HG02571 (cell line): ENCODE measurements around the gene EPHB6.

Experiments
- ATAC-seq: cut with Tn5 transposase; IDR thresholded peaks from one replicate; pipeline ENCODE4 v1.9.1; 2021; ENCODE audit warnings: mild to moderate bottlenecking, moderate library complexity; ENCODE audit not compliant: unreplicated experiment

Gene EPHB6

DNA sequence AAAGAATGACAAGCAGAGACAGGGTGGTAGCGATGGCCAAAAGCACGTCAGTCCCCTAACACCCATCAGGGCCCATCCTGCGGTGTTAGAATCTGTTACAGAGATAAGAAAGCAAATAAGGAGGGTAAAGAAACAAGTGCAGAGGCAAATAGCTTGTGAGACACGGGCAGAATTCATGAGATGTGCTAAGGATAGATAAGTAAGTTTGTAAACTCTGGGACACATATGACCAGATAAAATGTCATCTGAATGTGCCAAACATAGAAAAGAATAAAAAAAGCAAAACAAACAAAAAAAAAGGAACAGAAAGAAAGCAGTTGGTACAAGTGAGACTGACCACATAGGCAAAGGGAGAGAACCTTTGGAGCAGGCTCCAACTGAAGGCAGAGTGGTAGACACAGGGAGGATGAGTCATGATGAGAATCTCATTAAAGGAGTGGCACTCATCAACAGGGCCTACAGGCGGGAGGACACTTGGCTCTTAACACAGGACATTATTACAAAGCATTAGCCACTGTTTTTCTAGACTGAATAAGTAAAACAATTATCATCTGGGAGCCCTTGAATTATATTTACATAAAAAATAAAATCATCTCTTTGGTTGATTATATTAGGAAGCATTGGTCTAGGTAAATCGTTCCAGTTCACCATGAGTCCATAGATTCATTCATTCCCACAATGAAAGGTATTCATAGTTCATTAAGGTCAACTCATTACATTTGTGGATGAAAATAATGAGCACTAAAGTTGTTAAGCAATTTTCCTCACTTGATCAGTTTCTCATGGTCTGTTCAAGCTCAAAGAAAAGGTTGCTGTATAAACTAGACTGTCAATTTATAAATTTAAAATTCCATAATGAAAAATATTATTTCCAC, 21.5 kb upstream of the EPHB6 start:
- peak; percentile 74 for ATAC-seq

DNA sequence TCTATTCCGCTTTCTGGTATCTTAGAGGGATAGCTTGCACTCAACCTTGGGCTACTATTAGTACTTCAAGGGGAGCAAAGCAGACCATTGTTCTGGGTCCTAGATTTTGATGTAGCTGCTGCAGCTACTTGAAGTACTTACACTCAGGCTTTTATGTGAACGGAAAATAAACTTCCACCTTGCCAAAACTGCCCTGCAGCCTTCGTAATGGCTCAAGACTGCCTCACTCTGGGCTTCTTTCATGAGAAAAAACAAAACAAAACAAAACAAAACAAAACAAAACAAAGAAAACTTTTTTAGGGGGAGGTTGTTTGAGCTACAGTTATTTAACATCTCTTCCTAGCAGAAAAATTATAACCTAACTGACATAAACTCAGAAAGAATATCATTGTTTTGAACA, 19.4 kb upstream of the EPHB6 start:
- no peak for ATAC-seq

DNA sequence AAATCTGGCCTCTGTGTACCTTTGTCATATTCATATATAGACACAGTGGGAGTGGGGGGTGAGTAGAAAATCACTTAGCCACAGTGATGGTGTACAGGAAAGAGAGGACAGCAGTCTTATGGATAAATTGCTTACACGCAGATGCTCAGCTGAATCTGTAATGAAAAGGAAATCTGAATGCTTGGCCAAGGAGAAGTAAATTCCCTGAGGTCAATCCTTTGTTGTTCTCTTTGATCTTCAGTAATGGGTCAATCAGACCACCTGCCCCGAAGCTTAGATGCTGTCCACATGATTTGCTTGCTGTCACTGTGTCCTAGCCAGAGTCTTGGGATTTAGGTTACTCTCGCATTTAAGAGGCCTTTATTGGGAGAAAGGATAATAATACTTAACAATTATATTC, 18.4 kb upstream of the EPHB6 start:
- ATAC-seq: no peak

DNA sequence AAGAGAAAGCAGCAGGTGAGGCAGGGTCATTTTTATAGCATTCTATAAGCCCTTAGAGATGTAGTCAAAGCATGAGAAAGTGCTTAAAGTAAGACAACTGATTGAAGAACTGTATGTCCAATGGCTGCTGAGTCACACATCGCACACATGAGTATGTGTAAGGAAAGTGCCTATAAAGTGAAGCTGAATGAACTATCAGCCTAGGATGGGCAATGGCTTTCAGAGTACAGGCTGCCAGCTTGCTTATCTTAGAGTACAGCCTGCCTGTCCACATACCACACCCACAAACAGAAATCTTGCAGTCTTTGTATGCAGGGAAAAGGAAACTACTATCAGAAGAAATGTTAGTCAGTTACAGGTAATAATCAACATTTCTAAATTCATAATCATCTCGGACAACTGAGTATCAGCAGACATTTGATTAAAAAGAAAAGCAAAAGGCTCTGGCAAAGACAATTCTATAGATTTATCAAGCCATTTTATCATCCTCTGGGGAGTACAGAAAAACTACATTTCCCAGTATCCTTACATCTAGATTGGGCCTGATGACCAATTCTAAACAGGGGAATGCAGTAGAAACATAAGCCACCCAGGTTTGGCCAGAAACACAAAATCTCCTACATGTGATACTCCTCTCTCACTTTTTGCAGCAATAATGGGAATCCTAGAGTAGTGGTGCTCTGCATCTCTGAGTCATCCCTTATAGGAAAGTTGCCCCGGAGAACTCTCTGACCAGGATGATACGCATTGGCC, 16.2 kb upstream of the EPHB6 start:
- ATAC-seq: no peak

DNA sequence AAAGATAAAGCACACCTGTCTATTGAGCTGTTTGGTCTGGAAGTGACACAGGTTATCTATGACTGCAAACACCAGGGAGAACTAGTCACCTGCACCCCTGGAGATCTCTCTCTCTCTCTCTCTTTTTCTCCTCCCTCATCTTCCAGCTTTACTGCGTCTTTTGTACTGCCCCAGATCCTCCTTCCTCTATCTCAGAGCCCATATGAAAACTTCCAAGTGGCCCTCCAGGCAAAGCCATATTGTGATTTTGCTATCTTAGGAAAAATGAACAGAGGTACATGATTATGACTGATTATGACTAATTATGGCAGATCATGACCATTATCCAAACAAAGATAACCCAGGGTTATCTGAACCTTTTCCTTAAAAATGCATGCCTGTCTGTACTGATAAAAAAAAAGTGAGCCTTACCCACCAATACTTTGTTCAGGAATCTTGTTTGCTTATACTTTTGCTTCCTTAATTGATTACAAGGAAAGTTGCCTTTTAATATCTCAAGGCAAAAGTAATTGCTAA, 12.6 kb upstream of the EPHB6 start:
- no peak for ATAC-seq

DNA sequence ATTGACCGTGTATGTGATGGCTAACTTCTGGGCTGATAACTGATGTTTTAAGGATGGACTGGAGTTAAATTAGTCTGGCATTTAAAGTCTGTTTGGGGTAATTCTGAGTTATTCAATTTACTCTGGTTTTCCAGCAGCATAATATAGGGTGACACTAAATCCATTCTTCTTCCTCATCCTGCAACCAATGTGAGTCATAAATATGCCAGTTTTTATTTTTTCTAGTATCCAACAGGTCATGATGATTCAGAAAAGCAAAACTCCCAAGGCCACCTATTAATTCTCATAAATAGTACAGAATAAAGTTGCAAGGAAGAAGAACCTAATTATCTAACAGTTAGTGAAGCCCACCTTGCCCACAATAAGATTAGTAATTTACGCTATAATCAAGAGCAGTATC, 7.5 kb upstream of the EPHB6 start:
- no peak for ATAC-seq

DNA sequence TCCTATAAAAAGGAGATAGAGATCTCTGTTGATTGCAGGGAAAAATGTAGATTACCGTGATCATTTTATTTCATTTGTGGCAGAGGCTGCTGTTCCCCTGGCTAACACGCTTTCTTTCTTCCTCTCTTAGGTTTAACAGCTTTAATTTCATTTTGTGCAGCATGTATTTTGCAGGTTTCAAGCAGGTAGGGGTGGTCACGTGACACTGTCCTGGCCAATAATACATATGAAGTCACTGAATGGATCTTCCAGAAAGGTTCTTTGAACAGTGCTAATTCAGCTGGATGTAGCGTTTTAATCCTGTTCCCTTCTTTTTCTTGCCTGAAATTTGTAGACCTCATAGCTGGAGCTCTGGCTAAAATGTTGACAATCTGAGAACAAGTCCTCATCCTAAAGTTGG, 3.6 kb upstream of the EPHB6 start:
- ATAC-seq: no peak

DNA sequence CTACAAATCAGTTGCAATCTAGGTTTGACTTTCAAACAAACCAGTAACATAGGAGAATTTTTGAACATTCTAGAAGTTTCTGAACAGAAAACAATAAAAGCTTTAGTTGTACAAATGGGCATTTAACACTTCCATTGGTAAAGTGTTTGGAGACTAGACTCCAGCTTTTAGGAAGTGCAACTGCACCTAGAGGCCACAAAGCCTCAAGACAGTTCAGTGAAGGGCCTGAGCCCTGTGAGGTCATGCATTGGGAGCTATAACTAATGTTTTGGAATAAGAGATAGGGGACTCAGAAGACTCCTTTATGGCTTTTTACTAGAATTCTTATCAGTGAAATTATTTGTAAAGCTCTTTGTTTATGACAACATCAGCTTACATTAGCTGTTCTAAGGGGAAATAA, 3.0 kb upstream of the EPHB6 start:
- no peak for ATAC-seq

DNA sequence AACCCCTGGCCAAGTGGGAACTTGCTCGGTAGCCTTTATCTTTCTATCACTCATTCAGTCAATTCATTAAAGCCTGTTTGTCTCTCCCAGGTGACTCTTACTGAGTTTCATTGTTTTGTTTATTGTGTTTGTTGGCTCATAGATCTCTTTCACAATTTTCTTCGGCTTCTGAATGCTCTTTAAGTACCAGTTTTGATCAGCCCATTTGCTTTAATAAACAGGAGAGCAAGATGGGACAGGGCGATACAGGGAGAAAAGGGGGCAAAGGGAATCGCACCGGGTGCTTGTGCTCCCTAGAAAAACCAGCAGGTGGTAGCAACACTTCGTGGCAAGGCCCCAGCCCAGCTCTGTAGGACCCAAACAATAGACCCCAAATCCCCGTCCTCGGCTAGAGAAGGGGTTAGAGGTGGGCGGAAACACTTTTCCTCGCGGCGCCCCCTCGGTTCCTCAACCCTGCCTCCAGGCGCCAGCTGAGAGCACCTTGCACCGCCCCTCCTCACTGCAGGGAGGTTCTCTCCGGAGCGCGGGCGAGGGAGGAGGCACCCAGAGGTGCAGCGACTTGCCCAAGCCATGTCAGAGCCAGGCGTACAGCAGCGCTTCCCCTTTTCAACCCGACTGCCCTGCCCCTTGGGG, 1.0 kb upstream of the EPHB6 start:
- peak; percentile 94 for ATAC-seq

DNA sequence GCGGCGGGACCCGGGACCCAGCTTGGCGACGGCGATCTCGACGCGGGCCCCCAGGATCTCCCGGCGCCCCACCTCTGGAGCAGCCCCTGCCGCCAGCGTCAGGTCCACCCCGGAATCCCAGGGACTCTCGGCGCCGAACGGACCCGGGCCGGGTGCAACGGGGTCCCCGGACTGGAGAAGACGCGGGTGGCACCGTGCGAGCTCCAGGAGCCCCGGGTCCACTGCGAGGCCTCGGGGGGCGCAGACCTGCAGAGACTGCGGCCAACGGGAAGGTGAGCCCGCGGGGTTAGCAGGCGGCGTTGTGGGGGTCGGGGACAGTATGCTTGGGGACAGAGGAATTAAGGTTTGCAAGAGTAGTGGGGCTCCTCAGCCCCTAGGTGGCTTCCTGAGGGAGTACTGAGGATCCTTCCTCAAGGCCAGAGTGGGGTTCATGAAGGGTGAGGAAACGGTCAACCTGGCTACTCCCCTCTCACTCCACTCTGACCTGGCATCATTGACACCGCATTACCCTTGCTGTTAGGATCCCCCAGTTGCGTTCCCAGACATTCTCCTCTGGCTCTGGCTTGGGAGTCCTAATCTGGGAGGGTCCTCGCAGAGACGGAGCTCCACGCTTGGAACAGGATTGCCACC, 353 bp downstream of the EPHB6 start:
- ATAC-seq: no peak

DNA sequence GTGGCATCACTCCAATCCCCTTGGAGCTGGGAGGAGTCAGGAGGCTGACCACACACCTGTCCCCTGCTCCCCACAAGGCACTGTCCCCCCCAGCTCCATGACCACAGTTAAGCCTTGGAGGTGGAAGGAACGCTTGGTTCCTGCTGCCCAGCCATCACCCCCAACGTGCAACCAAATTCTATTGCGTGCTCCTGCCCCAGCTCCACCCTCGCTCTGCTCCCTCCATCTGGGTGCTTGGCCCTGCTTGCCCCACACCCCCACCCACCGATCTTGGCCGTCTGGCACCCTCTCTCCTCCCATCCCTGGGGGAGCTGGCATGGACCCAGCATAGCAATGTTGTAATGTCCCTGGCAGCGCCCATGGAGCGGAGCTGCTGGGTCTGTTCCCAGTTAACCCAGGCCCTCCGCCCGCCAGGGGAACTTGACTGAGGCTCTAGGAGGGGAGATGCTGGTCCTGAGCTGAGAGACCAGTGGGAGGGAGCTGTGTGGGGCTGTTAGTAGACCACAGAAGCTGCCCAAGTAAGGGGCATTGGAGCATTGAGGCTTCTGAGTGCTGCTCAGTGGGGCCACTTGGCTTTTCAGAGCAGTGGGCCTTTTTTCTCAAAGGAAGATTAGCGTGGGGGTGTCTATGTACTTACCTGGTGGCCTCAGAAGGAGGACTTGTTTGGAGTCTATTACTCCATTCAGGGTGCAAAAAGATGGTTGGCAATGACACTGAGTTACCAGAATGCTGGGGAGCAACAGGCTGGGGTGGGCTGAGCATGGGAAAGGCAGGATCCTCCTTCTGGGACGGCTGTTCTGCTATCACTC, 1.1 kb downstream of the EPHB6 start:
- ATAC-seq: no peak

DNA sequence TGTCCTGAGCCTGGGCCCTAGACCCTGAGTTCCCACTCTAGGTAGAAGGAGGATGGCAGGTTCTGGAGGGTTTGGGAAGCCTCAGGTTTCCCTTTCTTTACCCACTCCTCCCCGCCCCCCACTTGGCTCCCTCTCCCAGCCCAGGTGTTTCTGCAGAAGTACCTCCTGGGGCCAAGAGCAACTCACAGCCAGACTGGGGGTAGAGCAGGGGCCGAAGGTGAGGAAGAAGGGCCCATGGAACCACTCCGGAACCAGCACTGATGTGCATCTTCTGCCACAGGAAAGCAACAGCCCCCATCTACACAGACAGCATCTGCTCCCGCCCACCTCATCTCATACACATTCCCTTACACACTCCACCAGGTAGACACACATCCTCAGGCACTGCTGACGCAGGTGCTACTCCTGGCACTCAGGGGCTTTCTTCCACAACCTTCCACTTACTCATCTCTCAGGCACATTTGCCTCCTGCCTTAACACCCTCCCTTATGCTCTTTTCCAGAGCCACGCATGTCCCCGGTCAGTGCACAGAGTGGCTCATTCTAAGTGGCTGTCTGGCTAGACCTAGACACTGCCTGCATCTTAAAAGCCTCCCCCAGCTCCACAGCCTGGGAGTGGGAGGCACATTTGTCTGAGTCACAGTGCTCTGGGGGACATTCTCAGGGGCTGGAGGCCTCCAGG, 1.8 kb downstream of the EPHB6 start:
- no peak for ATAC-seq

DNA sequence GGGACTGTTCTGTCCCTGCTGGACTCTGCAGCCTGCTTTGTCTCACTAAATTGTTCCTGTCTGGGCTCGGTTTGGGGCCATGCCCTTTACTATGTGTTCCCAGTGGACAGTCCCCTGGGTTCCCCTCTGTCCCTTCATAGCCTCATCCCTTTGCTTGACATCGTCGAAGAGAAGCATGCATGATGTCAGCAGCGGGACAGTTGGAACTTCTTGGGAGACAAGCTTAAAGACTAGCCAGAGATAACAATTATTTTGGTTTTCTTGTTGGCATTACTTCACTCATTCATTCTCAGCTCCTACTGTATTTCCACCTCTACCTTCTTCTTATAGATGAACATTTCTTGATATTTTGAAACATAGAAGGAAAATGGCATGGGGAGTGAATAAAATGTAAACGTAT, 2.7 kb downstream of the EPHB6 start:
- ATAC-seq: no peak

DNA sequence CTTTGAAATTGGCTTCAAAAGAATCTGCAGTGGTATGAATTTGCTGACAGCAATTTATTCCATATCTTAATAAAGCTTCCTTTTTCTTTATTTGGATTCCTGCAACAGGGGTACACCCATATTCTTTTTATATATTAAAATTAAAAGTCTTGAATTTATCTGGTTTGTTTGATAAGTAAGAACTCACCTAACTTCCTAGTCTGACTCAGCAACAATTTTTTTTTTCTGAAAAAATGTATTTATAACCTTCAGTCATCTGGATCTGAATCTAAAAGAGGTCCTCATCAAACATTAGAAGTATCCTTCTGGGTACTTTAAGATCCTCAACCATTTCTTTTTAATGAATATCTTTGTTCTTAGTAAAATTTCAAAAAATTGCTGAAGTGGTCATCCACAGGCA, 4.5 kb downstream of the EPHB6 start:
- ATAC-seq: no peak

DNA sequence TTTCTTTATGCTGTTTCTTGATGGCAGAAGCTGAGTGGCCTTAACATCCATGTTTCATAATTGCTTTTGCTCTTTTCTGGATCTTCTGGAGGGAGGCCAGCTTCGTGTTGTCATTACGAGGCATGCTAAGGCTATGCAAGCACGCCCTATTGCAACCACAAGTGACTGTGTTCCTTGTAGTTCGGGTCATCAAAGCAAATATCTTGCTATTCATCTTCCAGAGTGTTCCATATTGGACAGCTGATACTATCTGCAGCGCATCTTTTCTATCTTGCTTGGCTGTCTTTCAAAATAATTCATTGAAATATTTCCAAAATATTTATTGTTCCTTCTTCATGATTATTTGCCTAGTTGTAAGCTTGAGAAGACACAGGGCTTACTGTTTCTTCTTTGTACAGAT, 5.0 kb downstream of the EPHB6 start:
- ATAC-seq: no peak

DNA sequence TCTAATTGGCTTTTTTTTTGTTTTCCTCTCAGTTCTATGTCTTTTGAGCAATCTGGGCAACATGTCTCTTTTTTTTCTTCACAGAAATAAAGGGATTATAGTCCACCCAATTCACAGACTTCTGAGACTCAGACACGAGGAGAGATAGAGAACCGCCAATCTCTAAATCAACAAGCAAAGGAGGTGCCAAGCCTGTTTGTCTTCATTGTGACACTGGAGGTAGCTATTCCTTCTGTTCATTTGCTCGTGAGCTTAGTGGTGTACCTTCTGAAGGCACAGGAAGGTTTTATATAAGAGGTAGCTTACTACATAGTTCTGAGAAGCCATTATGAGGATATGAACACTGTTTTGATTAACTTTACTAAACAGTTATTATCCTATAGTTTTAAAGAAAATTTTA, 6.1 kb downstream of the EPHB6 start:
- no peak for ATAC-seq

DNA sequence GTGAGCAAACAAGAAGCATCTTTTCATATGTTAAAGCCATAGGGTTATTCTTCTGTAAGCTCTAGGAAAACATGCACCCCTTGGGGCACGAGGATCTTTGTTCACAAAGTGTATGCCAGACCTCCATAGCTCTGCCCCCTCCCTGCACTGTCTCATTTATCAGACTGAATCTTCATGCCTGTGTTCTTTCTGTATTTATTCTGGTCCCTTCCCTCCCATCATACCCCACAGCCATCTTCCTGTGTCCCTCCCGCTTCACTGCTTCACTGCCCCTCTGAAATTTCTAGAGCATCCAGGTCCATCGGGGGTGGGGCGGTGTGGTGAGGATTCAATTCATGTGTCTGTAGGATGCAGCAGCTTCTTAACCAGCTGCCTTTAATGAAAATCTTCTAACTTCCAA, 7.5 kb downstream of the EPHB6 start:
- ATAC-seq: no peak

DNA sequence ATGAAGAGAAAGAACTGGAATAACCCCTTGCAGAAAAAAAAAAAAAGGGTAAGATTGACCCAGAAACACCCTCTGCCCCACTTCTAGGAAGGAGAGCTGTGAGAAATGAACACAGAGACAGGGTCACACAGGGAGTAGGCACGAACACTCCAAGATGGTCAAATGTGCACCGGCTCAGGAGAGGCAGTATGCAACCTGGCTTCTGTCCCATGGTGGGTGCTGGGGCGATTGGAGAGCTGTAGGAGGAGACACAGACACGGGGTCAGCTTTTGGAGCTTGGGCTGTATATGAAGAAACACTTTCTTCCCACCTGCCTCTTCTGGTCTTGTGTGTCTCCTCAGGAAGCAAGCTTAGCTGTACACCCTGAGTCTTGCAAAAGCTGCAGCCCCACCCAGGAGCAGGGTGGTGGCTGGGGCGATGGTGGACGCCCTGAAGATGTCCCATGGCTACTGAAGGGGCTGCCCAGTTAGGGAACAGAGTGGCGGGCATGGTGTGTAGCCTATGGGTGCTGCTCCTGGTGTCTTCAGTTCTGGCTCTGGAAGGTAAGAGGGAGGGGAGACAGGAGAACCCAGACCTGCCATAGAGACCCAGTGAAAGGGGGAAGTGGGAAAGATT, 8.0 kb downstream of the EPHB6 start:
- ATAC-seq: no peak

DNA sequence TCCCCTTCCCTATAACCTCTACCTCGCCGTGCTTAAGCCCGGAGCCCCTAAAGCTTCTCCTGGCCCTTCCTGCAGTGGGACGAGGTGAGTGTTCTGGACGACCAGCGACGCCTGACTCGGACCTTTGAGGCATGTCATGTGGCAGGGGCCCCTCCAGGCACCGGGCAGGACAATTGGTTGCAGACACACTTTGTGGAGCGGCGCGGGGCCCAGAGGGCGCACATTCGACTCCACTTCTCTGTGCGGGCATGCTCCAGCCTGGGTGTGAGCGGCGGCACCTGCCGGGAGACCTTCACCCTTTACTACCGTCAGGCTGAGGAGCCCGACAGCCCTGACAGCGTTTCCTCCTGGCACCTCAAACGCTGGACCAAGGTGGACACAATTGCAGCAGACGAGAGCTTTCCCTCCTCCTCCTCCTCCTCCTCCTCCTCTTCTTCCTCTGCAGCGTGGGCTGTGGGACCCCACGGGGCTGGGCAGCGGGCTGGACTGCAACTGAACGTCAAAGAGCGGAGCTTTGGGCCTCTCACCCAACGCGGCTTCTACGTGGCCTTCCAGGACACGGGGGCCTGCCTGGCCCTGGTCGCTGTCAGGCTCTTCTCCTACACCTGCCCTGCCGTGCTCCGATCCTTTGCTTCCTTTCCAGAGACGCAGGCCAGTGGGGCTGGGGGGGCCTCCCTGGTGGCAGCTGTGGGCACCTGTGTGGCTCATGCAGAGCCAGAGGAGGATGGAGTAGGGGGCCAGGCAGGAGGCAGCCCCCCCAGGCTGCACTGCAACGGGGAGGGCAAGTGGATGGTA, 9.2 kb downstream of the EPHB6 start:
- ATAC-seq: no peak
